Posterior cingulate gyrus (tissue), 11 donors: ENCODE results near the gene PCLO.
A peak's percentile ranks its signal among the peaks of the same experiment; 100 is the strongest.
"Not testable (repeated sequence)": the region's sequence is repeated elsewhere in the genome, so short reads cannot be mapped to it uniquely, and the experiment has no call there.

ENCODE experiments used
- DNase-seq, 10 donors: peaks; one replicate each; pipeline versions ENCODE4 v3.0.0 to v3.0.0-alpha.2; 2020 to 2021; ENCODE audit warnings: mixed read lengths in 3 of 10
- intact Hi-C: fragments of 100-400 bp; cut with DNase I; formaldehyde crosslinking; loops from one replicate; pipeline ENCODE4 v1.15.1; 2023

The PCLO gene

GRCh38 chr7:83053965-83054364, 108.7 kb downstream of the PCLO start:
- intact Hi-C loops, result no loop called here
- DNase-seq, result no peak

GRCh38 chr7:83040484-83040883, 122.2 kb downstream of the PCLO start:
- intact Hi-C loops, result no loop called here
- DNase-seq, result no peak

GRCh38 chr7:83038787-83039186, 123.9 kb downstream of the PCLO start:
- no peak for DNase-seq
- intact Hi-C loops, result no loop called here

GRCh38 chr7:83036721-83037380, 125.8 kb downstream of the PCLO start:
- intact Hi-C loops, result no loop called here
- no peak for DNase-seq

- intact Hi-C loops, result no loop called here
- no peak for DNase-seq
These were observed 126.6 kb downstream of the PCLO start for GRCh38 chr7:83036130-83036529.

GRCh38 chr7:83032195-83032594, 130.5 kb downstream of the PCLO start:
- no peak for DNase-seq
- intact Hi-C loops, result no loop called here

GRCh38 chr7:83023817-83024665, 138.6 kb downstream of the PCLO start:
- intact Hi-C loops, result not testable (repeated sequence)

GRCh38 chr7:83021032-83021431, 141.7 kb downstream of the PCLO start:
- intact Hi-C loops, result no loop called here
- DNase-seq, result no peak

More at GRCh38 chr7:83023817-83024665, 138.6 kb downstream of the PCLO start:
- peak in 2 of 10 donors; percentile 56 to 68 for DNase-seq

- intact Hi-C loops, result no loop called here
- no peak for DNase-seq
These were observed 142.5 kb downstream of the PCLO start for GRCh38 chr7:83020161-83020560.

GRCh38 chr7:83015916-83016315, 146.8 kb downstream of the PCLO start:
- DNase-seq, result no peak
- intact Hi-C loops, result no loop called here

- intact Hi-C loops, result no loop called here
- DNase-seq, result no peak
These were observed 148.1 kb downstream of the PCLO start for GRCh38 chr7:83014546-83014945.

GRCh38 chr7:83011954-83012353, 150.7 kb downstream of the PCLO start:
- no peak for DNase-seq
- intact Hi-C loops, result no loop called here

GRCh38 chr7:83005410-83005809, 157.3 kb downstream of the PCLO start:
- intact Hi-C loops, result no loop called here
- DNase-seq, result no peak

- intact Hi-C loops, result no loop called here
- DNase-seq, result peak in 1 of 10 donors; percentile 10
These were observed 161.2 kb downstream of the PCLO start for GRCh38 chr7:83001362-83002040.

- DNase-seq, result no peak
- intact Hi-C loops, result no loop called here
These were observed 164.2 kb downstream of the PCLO start for GRCh38 chr7:82998436-82998835.

GRCh38 chr7:82985144-82985802, 177.4 kb downstream of the PCLO start:
- DNase-seq, result no peak
- intact Hi-C loops, result no loop called here

- DNase-seq, result no peak
- intact Hi-C loops, result no loop called here
These were observed 182.4 kb downstream of the PCLO start for GRCh38 chr7:82980130-82980788.

- no peak for DNase-seq
- intact Hi-C loops, result no loop called here
These were observed 186.7 kb downstream of the PCLO start for GRCh38 chr7:82975811-82976468.

- no peak for DNase-seq
- intact Hi-C loops, result no loop called here
These were observed 190.5 kb downstream of the PCLO start for GRCh38 chr7:82972135-82972534.
